GM23338 (cell line): ENCODE measurements around the gene HADHB. TPM values are rescaled to one million over a fixed set of nuclear protein-coding genes. Genes with fewer than 3 reads are reported as not detected.

Experiments
- ATAC-seq: fragments of 200-7000 bp; cut with Tn5 transposase; 3 replicates; pipeline ENCODE4 v1.9.1; 2020
- DNase-seq: peaks from one replicate; pipeline ENCODE4 v3.0.0-alpha.2; 2015; ENCODE audit warnings: low spot score
- H2AFZ ChIP-seq: fragments of 200-600 bp; sonication (generic); 2 replicates; pipeline ENCODE4 v1.8.0; 2016; ENCODE audit warnings: antibody characterized with exemption, mild to moderate bottlenecking, moderate library complexity
- H3F3A ChIP-seq: fragments of 200-600 bp; sonication (generic); replicated peaks from 2 replicates; pipeline ENCODE4 v1.8.0; 2017; ENCODE audit warnings: antibody characterized with exemption, mixed run types, low read depth
- H3K27ac ChIP-seq: fragments of 200-600 bp; sonication (generic); 2 replicates; pipeline ENCODE4 v1.6.1; 2016; ENCODE audit warnings: low read depth
- H3K27me3 ChIP-seq: fragments of 200-600 bp; sonication (generic); 2 replicates; pipeline ENCODE4 v1.8.0; 2016; ENCODE audit warnings: mild to moderate bottlenecking, mixed run types, moderate library complexity; ENCODE audit not compliant: insufficient read depth
- H3K36me3 ChIP-seq: fragments of 200-600 bp; sonication (generic); 2 replicates; pipeline ENCODE4 v1.8.0; 2016; ENCODE audit warnings: mild to moderate bottlenecking; ENCODE audit not compliant: insufficient read depth
- H3K4me1 ChIP-seq: fragments of 200-600 bp; sonication (generic); 2 replicates; pipeline ENCODE4 v1.8.0; 2016; ENCODE audit warnings: mild to moderate bottlenecking, moderate library complexity; ENCODE audit not compliant: insufficient read depth
- H3K4me2 ChIP-seq: fragments of 200-600 bp; sonication (generic); 2 replicates; pipeline ENCODE4 v1.7.1; 2017; ENCODE audit warnings: mixed run types
- H3K4me3 ChIP-seq: fragments of 200-600 bp; sonication (generic); 2 replicates; pipeline ENCODE4 v1.6.1; 2016; ENCODE audit warnings: mixed run types
- H3K79me2 ChIP-seq: fragments of 200-600 bp; sonication (generic); replicated peaks from 2 replicates; pipeline ENCODE4 v1.8.0; 2017; ENCODE audit warnings: mild to moderate bottlenecking; ENCODE audit not compliant: insufficient read depth
- H3K9me2 ChIP-seq: fragments of 200-600 bp; sonication (generic); 2 replicates; pipeline ENCODE4 v1.8.0; 2017; ENCODE audit not compliant: insufficient read depth
- H4K20me1 ChIP-seq: fragments of 200-600 bp; sonication (generic); replicated peaks from 2 replicates; pipeline ENCODE4 v1.8.0; 2017; ENCODE audit warnings: mild to moderate bottlenecking; ENCODE audit not compliant: insufficient read depth
- H3K27ac Mint-ChIP-seq: 2 replicates; pipeline ENCODE4 v1.8.0; 2020; ENCODE audit warnings: inconsistent platforms, mild to moderate bottlenecking, moderate library complexity, mixed read lengths
- H3K27me3 Mint-ChIP-seq: 3 replicates; pipeline ENCODE4 v1.8.0; 2022; ENCODE audit warnings: low read depth, mild to moderate bottlenecking, moderate library complexity, mixed read lengths, inconsistent platforms; ENCODE audit not compliant: insufficient read depth, poor library complexity
- H3K36me3 Mint-ChIP-seq: 3 replicates; pipeline ENCODE4 v1.8.0; 2021; ENCODE audit warnings: low read depth, mild to moderate bottlenecking, inconsistent platforms, moderate library complexity, mixed read lengths
- H3K4me1 Mint-ChIP-seq: 3 replicates; pipeline ENCODE4 v1.8.0; 2020; ENCODE audit warnings: mild to moderate bottlenecking, inconsistent platforms, mixed read lengths
- H3K4me3 Mint-ChIP-seq: 3 replicates; pipeline ENCODE4 v1.8.0; 2021; ENCODE audit warnings: moderate library complexity, mild to moderate bottlenecking, inconsistent platforms, mixed read lengths
- H3K9me3 Mint-ChIP-seq: 3 replicates; pipeline ENCODE4 v1.8.0; 2020; ENCODE audit warnings: moderate library complexity, mild to moderate bottlenecking, inconsistent platforms, mixed read lengths
- CREB1 ChIP-seq: fragments of 250-450 bp; sonication (Bioruptor Pico); IDR thresholded peaks from 2 replicates; pipeline ENCODE4 v1.5.0; 2020; ENCODE audit warnings: low read depth, mild to moderate bottlenecking, moderate library complexity
- CTCF ChIP-seq, 2 experiments: fragments of 200-600 bp in 1 of 2; sonication (generic) in 1 of 2; conservative IDR thresholded peaks; 2 replicates each; pipeline versions ENCODE4 v1.5.1 to v1.6.1; 2016 to 2017; ENCODE audit warnings: antibody characterized with exemption in 2 of 2, low read depth in 2 of 2, mild to moderate bottlenecking in 2 of 2, moderate library complexity in 1 of 2
- ETS1 ChIP-seq: IDR thresholded peaks from 2 replicates; pipeline ENCODE4 v1.6.1; 2016; ENCODE audit warnings: antibody characterized with exemption
- EZH2 ChIP-seq: fragments of 200-600 bp; sonication (generic); IDR thresholded peaks from one replicate; pipeline ENCODE4 v1.8.0; 2017; ENCODE audit warnings: antibody characterized with exemption, mild to moderate bottlenecking, low read depth; ENCODE audit not compliant: unreplicated experiment
- NANOG ChIP-seq: IDR thresholded peaks from 2 replicates; pipeline ENCODE4 v1.6.1; 2016; ENCODE audit warnings: antibody characterized with exemption, borderline replicate concordance
- POLR2AphosphoS5 ChIP-seq: IDR thresholded peaks from 2 replicates; pipeline ENCODE4 v1.6.1; 2016; ENCODE audit warnings: antibody characterized with exemption, low read depth
- STAT1 ChIP-seq: IDR thresholded peaks from one replicate; pipeline ENCODE4 v1.6.1; 2016; ENCODE audit warnings: antibody characterized with exemption; ENCODE audit not compliant: unreplicated experiment
- ZNF114 ChIP-seq: fragments of 250-450 bp; sonication (Bioruptor Pico); IDR thresholded peaks from 2 replicates; pipeline ENCODE4 v1.5.0; 2020; ENCODE audit warnings: mild to moderate bottlenecking, moderate library complexity
- ZNF331 ChIP-seq: fragments of 250-450 bp; sonication (Bioruptor Pico); IDR thresholded peaks from 2 replicates; pipeline ENCODE4 v1.5.0; 2020; ENCODE audit warnings: low read depth, mild to moderate bottlenecking, moderate library complexity
- ZNF462 ChIP-seq: fragments of 250-450 bp; sonication (Bioruptor Pico); IDR thresholded peaks from 2 replicates; pipeline ENCODE4 v1.5.0; 2020; ENCODE audit warnings: mild to moderate bottlenecking, moderate library complexity
- polyA plus RNA-seq: library from polyadenylated mRNA; unstranded; fragments of >200 nt; fragmentation: Nextera tagmentation; extraction: Ambion mirVana; gene quantifications from 2 replicates; pipeline ENCODE4 v1.2.1, GENCODE V29; 2016
- total RNA-seq: library from RNA; depleted of rRNA; stranded (reverse); fragments of >200 nt; shearing (Covaris generic); gene quantifications from 2 replicates; pipeline ENCODE4 v1.2.3, GENCODE V29; 2014
- TF ChIP-seq, protein P1 (sequence below): IDR thresholded peaks from one replicate; pipeline ENCODE4 v1.6.1; 2018; ENCODE audit warnings: antibody characterized with exemption; ENCODE audit not compliant: unreplicated experiment

The HADHB gene
- total and polyA plus RNA-seq, 2 experiments from 2014 or later = 41.1 to 43.4 TPM

GRCh38 chr2:26309921-26310320, 65.2 kb downstream of the HADHB start:
- Mint-ChIP-seq H3K9me3 (no peaks in the 10 kb centered on the region), H3K36me3 (peaks cover 6% of the 10 kb centered on the region; the same call in 2 of the 3 replicates), H3K4me3 (no peak overlapping the region), H3K4me1 (peaks cover 14% of the 10 kb centered on the region), H3K27ac (no peak overlapping the region), H3K27me3 (peaks cover 2% of the 10 kb centered on the region)
- H3K27ac ChIP-seq = no peak overlapping the region
- no peaks in the 10 kb centered on the region for H3F3A ChIP-seq
- H3K36me3 ChIP-seq = no peaks in the 10 kb centered on the region
- H3K4me1 ChIP-seq = peaks cover 4% of the 10 kb centered on the region; the same call in 1 of the 2 replicates
- ATAC-seq (no peak), DNase-seq (no peak)
- H3K27me3 ChIP-seq = no peaks in the 10 kb centered on the region
- no peak overlapping the region for H3K4me3 ChIP-seq
- no peaks in the 10 kb centered on the region for H4K20me1 ChIP-seq
- no peaks in the 10 kb centered on the region for H3K79me2 ChIP-seq
- TF ChIP-seq ZNF462 (CRISPR knock-in tag) (no peak), ETS1 (no peak), CREB1 (CRISPR knock-in tag) (no peak), ZNF331 (no peak), CTCF (conservative IDR thresholded peaks at IDR 0.05; ENCODE audit: low read depth in 2 of 2) (no peak), ZNF114 (CRISPR knock-in tag) (no peak), EZH2 (no peak), POLR2AphosphoS5 (no peak), STAT1 (no peak), NANOG (no peak)
- TF ChIP-seq, protein P1, sequence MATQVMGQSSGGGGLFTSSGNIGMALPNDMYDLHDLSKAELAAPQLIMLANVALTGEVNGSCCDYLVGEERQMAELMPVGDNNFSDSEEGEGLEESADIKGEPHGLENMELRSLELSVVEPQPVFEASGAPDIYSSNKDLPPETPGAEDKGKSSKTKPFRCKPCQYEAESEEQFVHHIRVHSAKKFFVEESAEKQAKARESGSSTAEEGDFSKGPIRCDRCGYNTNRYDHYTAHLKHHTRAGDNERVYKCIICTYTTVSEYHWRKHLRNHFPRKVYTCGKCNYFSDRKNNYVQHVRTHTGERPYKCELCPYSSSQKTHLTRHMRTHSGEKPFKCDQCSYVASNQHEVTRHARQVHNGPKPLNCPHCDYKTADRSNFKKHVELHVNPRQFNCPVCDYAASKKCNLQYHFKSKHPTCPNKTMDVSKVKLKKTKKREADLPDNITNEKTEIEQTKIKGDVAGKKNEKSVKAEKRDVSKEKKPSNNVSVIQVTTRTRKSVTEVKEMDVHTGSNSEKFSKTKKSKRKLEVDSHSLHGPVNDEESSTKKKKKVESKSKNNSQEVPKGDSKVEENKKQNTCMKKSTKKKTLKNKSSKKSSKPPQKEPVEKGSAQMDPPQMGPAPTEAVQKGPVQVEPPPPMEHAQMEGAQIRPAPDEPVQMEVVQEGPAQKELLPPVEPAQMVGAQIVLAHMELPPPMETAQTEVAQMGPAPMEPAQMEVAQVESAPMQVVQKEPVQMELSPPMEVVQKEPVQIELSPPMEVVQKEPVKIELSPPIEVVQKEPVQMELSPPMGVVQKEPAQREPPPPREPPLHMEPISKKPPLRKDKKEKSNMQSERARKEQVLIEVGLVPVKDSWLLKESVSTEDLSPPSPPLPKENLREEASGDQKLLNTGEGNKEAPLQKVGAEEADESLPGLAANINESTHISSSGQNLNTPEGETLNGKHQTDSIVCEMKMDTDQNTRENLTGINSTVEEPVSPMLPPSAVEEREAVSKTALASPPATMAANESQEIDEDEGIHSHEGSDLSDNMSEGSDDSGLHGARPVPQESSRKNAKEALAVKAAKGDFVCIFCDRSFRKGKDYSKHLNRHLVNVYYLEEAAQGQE = no peak
- no peak overlapping the region for H2AFZ ChIP-seq
- no peak overlapping the region for H3K4me2 ChIP-seq
- no peaks in the 10 kb centered on the region for H3K9me2 ChIP-seq
